Fibroblast of upper back skin (primary cell): Measurements from ENCODE around the gene ATG14.
"Not testable (repeated sequence)": the region's sequence is repeated elsewhere in the genome, so short reads cannot be mapped to it uniquely, and the experiment has no call there.

ENCODE experiments used
- DNase-seq: peaks from one replicate; pipeline ENCODE4 v3.0.0-alpha.2; 2013

ATG14 gene

DNA sequence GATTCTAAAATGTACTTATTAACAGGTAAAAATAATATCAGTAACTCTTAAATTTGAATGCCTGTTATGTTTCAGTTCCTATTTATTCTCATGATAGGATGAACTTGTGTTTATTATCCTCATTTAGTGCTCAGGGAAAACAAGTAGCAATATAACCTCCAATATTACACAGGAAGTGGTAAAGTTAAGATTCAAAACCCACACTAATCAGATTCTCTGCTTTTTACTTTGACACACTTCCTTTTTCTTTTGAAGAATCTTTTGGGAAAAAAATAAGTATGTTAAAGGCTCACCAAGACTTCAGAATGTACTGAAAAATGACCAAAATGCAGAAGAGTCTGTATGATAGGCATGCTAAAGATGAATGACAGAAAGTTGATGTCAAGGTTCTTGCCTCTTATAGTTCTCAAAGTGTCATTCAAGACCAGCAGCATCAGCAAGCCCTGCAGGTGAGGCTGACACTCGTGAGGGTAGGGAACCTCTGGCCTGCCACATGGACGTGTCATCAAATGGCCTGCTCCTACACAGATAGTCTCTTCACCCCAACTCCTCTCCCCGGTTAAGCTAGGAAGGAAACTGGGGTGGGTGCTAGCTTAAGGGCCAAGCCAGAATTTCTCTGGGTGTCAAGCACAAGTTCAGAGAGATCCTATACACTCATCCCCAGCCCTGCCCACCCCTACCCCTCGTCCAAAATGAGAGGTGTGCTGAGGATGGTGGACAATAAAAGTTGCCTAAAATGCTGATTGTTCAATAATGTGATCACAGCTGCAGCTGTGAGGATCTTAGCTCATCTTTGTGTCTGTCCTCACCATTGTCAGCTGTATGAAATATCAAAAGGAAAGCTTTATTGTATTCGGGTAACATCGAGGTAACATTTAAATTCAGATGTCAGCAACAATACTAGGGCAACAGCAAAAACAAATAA, 22.5 kb upstream of the ATG14 start:
- DNase-seq = no peak

DNA sequence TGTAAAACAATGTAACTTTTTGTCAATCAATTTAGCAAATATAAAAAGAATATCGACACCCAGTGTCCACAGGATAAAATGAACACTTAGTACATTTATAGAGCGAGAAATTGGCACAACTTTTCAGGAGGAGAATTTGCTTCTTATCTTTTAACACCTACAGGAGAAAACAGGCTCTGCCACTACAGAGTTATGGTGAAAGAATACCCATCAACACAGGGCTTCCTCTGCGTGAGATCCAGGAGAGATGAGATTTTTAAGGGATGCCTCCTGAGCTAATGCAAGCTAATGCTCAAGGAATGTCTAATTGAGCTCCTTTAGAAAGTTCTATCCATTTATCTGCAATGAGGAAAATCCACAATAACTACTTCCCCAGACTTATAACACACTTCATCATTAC, 21.0 kb upstream of the ATG14 start:
- DNase-seq = no peak

DNA sequence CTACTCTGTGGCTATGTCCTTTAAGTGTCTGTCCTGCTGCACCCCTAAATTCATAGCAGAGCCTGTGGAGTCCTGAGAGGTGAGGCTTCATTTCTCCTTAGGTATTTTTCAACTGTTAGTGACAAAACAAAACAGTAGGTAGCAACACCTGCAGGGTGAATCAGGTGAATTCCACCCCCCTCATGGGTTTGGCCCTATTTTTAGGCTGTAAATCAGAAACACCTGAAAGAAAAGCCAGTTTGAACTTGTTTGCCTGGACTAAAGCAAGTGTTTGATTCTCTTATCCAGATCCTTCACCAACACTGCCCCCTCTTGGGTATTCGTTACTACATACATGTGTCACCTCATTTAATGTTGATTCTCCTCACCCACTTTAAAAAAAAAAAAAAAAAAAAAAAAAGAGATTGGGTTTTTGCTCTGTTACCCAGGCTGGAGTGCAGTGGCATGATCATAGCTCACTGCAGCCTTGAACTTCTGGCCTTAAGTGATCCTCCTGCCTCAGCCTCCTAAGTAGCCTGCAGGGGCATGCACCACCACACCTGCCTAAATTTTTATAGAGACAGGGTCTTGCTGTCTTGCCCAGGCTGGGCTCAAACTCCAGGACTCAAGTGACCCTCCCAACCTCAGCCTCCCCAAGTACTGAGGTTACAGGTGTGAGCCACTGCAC, 18.5 kb upstream of the ATG14 start:
- DNase-seq = peak; percentile 67

DNA sequence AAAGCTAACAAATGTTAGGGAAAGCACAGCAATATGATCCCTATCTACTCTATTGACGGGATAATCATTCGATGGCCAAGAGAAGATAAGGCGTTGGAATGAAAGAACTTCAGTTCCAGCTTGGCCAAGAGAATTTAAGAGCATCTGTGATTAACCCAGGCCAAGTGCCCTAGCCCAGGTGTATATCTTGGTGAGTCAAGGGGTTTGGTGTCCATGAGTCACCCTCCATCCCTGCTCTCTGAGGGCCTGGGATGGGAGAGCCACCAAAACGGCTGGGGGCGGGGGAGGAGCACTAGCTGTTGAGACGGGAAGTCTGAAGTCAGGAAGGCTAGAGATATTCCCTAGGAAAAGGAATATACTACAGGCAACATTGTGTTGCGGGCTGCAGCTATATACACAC, 15.8 kb upstream of the ATG14 start:
- DNase-seq = no peak

DNA sequence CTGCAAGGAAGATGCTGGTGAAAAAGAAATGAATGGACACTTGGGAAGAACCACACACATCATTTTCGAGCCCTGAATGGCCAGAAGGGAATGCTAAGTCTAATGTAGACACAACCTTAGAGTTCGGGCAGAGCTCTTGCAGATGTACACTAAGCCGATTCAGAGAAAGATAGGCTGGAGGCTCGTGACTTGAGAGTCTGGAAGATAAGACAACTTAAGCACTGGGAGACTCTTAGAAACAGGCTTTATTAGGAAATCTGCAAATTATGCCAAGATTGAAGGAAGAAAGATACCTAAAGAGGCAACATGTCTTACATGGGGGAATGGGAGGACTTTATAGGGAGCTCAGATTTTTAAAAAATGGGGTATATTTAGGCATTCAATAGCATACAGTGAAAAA, 15.3 kb upstream of the ATG14 start:
- no peak for DNase-seq

DNA sequence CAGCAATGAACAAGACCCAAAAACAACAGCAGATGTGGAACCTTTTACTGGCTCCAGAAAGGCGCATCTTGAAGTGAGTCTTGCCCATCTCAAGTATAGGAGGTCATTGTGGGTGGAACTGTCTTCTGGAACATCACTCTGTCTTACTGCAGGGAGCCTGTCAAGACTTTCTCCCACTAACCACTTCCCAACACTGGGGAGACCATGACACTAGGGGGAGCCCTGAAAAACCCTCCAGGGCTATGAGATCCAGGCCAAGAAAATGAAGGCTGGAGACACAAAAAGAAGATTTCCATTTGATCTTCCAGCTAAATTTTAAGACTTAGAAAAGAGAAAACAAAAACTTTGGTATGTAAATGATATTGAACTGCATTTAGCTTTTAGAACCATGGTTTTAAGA, 13.5 kb upstream of the ATG14 start:
- no peak for DNase-seq

DNA sequence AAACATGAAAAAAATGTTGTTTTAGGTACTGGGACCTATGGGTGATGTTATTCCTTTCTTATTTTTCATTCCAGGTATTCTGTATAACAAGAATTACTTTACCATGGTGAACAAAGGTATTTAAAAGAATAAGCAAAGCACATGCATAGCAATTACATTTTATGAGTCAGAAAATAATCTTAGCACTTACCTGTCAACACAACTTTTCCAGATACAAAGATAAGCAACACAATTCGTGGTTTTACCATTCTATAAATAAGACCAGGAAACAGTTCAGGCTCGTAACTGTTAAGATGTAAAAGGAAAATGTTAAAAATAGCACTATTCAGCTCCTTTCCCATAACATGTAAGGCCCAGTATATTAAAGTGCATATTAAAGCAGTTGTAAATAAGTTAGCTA, 12.3 kb upstream of the ATG14 start:
- no peak for DNase-seq

DNA sequence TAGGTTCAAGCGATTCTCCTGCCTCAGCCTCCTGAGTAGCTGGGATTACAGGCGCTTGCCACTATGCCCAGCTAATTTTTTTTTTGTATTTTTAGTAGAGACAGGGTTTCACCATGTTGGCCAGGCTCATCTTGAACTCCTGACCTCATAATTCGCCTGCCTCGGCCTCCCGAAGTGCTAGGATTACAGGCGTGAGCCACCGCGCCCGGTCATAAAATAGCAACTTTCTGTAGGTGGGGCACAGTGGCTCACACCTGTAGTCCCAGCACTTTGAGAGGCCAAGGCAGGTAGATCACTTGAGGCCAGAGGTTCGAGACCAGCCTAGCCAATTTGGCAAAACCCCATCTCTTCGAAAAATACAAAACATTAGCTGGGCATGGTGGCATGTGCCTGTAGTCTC, 10.7 kb upstream of the ATG14 start:
- DNase-seq = not testable (repeated sequence)

DNA sequence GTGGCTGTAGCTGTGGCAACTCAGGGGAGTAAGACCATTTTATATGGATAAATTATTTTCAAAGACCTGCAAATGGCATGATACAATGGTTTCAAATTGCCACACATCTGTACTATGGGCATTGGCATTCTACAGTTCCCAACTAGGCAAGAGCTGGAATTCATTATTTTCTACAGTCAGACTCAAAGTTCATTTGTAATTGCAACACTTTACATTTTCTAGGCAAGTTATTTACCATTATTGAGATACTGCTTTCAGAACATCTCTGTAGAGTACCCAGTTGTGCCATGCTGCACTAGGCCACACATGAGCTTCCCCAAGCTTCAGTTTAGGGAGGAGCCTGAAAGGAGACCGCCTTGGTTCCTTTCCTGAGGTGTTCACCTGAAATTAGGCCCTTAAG, 8.0 kb upstream of the ATG14 start:
- DNase-seq = no peak

DNA sequence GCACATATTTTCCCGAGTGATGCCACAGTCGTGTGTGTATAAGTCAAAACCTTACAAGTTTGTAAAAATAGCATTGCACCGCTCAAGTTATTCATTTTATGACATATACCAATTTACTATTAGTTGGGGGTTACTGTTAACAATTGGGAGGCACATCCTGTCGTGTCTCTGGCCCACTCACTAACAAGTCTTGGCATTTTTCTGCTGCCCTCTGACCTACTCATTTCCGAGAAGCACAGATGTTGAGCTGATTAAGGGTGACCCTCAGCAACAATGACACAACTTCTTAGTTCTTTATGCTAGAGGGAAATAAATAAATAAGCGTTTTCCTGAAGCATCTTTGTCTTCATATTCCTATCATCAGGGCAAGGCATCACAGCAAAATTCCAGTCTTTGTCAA, 6.8 kb upstream of the ATG14 start:
- no peak for DNase-seq

DNA sequence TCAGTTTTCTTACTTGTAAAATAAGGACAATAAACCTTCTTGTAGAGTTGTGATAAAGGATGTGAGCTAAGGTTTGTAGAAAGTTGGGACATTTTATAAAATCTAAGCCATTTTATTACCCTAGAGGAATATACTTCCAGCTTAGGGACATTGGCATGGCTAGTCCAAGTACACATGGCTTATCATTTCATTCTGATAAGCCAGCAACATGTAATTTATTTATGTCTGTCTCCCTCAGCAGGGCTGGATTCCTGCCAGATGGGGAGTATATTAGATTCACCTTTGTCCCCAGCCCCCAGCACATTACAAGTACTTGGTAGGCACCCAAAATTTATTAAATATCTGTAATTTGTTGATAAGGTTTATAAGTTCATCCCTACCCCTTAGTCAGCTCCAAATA, 6.3 kb upstream of the ATG14 start:
- no peak for DNase-seq

DNA sequence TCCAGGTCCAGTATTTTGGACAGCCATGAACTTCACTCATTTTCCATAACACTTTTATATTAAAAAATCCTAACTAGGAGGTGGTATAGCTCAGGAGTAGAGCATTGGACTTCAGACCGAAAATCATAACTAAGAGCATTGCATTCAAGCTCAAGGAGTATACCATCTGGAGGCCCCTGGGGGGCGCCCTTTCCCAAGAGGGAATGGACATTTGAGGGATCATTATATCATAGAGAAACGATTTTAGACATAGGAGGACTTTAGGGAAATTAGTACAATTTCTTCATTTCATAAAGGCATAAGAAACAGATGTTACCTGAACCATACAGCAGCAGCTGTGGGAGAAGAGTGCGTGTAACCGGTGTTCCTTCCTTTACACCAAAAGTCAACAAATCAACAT, 5.2 kb upstream of the ATG14 start:
- no peak for DNase-seq

DNA sequence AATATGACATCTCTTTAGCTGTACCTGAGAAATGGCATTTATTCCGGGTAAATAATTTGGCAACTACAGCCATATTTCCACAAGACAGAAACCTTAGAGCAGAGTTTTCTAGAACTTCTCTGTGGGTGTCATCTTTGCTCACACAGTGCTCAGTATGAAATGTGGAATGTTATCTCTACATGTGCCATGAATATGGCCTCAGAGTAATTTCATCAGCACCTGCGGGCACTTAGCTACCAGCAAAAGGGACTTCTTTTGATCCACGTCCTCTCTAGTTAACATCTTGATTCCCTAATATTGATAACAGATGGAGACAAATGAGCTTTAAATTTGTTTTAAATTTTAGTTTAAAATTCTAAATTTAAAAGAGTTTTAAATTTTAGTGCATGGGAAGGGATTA, 2.9 kb upstream of the ATG14 start:
- DNase-seq = no peak

DNA sequence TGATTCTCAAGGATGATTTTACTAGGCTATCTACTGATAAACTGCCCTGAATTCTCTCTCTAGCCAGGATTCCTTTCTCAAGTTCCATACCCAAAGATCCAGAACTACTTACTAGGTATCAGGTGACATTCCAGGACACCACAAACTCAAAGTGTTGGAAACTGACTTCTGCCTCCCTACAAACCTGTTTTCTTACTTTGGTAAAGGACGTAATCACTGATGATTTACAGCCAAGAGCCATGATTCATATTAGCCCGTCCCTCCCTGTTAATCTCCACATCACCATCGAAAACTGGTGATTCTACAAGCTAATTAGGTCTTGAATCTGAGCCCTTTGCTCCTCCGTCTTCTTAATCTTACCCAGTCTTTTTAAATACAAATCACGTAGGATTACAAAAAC, 1.0 kb upstream of the ATG14 start:
- no peak for DNase-seq

DNA sequence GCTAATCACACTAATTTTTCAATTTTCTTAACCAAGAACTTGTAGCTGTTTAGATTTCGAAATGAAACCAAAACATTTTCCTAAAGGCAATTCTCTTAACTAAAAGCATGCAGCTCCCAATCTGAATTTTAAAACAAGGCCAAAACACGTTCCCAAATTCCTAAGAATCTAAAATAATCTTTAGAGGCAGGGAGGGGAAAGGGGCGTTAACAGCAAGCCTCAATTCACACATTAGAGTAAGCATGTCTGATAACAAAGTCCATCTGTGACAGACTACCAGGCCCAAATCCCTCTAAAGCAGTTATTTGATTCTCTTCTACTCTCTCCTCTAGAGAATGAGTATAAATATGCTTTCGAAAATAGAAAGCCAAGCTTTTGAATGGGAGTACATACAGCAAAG, 754 bp downstream of the ATG14 start:
- no peak for DNase-seq

DNA sequence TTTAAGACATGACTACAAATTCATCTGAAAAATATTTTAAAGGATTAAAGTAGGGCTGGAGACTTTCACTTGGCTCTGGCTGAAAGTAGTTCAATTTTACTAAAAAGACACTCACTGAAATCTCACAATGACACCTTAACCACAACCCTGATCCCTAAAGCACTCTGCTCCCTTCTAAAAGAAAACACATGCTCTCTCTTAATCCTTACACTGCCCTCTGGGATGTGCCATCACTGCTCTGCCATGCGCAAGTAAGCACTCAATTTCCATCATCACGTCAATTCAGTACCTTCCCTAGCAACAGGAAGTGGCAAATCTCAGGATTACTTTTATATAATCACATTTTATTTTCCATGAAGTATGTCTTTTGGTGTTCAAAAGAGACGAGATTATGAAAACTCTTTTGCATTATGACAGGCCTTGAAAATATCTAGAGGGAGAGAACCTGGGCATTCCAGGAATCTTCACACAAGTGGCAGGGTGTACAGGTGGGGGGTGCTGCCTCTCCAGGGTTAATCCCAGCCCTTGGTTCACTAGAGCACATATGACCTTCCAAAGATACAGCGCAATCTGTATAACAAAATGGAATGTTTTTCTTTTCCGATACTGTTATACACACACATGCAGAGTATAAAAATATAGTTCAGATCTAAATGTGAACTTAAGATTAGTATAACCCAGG, 7.3 kb downstream of the ATG14 start:
- no peak for DNase-seq

DNA sequence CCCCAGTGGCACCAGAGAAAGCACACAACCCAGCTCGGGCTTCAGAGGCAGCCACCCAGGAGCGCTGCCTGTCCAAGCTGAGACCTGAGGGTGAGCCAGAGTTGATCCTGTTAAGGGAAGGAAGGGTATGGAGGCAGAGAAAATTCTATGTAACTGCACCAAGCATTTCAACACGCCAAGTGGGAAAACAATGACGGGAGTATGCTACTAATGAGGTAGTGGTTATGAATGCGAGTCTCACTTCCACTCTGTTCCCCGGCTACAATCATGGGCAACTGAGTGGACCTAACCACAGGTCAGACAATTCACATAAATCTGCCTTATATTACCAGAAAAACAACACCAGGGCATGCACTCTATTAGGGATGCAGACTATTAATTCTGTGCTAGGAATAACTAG, 9.9 kb downstream of the ATG14 start:
- DNase-seq = no peak

DNA sequence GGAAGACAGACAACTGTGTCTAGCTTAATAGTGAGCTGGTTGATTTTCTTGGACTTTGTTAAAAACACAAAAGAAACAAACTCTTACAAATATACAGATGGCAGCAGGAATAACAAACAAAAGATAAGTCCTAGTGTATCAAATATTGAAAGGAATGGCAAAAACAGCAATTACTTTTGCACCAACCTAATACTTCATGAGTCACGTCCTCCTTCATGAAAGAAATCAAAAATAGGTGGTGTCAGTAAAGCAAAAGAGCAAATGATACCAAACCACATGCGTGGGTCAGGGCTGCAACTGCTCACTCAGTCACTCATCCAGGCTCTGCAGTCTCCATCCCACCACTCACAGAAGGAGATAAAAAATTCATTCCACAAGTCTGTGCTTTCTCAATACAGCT, 11.8 kb downstream of the ATG14 start:
- peak; percentile 14 for DNase-seq

DNA sequence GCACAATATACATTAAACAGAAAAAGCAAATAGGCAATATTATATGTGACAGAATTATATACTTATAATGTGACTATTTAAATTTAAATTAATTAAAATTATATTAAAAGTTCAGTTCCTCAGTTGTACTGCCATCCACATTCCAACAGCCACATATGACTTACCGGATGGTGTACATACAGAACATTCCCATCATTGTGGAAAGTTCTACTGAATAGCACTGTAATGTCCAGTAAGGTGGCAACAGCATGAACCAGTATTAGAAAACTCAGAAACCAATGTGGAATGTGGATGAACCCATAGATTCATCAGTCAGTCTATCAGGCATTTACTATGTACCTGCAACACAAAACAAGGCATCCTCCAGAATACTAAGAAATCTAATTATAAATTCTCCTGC, 12.4 kb downstream of the ATG14 start:
- no peak for DNase-seq

DNA sequence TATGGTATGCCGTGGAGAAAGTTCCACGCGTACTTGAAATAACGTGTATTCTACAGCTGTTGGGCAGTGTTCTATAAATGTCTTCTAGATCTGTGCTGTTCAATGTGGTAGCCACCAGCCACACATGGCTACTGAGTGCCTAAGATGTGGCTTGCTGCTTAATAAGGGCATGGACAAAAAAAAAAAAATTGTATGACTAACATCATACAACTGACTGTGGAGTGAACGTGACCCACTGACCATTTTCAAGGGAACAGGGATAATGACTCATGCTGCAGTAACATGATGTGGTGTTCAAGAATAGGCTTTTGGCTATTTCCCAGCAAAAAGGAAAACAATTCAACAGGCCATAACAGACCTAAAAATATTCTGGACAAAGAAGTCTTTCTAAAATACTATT, 13.0 kb downstream of the ATG14 start:
- DNase-seq = peak; percentile 96

DNA sequence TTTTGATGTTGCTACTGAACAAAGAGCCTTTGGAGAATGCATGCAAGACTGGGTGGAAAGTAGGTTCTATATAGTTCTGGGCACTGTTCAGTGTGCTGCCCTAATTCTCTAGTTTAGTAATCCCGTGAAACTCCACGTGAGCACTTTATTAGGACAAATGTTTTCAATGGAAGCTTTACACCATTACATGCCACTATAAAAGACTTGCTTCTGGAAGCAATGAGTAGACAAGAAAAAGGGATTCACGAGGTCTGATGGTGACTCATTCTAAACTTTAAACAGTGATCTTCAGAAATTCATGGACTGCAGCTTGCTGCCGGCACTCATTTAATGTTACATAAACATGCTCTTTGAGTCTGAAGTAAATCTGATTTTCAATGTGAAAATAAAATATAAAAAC, 22.3 kb downstream of the ATG14 start:
- DNase-seq = peak; percentile 53

DNA sequence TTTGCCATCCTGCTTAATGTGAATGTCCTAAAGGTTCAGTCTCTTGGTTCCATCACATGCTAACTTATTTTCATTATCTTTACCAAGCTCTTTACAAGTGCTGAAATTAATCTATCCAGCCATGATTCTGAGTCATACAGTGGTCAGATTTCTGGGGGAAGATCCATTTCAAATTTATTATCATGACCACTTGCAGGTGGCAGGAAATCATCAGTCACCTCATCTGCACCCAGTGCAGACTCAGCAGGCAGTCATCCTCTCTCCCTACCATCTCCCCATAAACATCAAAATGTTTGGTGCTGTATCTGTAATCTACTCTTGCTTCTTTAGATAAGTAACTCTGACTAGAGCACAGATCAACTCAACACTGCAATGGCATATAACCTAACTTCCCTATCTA, 23.5 kb downstream of the ATG14 start:
- peak; percentile 50 for DNase-seq

DNA sequence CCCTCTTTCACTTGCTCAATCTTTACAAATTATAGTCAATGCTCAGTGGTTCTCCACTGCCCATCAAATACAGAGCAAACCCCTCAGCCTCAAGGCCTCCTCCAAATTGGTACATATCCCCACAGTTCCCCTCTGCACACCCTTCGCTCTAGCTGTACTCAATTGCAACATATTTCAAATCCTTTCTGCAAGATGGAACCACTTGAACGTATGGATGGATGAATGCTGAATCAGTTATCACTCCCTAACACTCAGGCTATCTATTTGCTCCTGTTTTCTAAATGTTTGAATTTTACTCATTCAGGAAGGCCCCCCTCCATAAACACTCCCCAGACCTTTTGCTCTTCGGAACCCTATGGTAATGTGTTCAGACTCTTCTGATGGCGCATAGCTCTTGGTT, 24.5 kb downstream of the ATG14 start:
- DNase-seq = no peak
